ENCODE measurements around the gene SYNRG. TPM values are rescaled to one million over a fixed set of nuclear protein-coding genes. Genes with fewer than 3 reads are reported as not detected.
A peak's percentile ranks its signal among the peaks of the same experiment; 100 is the strongest.

The SYNRG gene
- total and polyA plus RNA-seq, 12 donors = 2.9 to 57.6 (median 40.4) TPM

GRCh38 chr17:37598145-37598544 is 11.1 kb downstream of the SYNRG start:
- intact Hi-C loops (cut with DNase I) = loop anchor here in 1 of 10 donors (2.0 kb wide), 1 partner anchor 15 kb away; no protein-coding TSS in a partner anchor

GRCh38 chr17:37592291-37592690 is 16.9 kb downstream of the SYNRG start:
- intact Hi-C loops (cut with DNase I) = no loop called here

More at GRCh38 chr17:37598145-37598544, 11.1 kb downstream of the SYNRG start:
- Histone ChIP-seq H3K9me3 (no peaks in the 10 kb centered on the region), H3K4me1 (peaks cover 0 to 12% (median 8%) of the 10 kb centered on the region in 9 donors), H3K36me3 (peaks cover 0 to 75% (median 37%) of the 10 kb centered on the region in 9 donors), H3K27me3 (no peaks in the 10 kb centered on the region), H3K27ac (no peak overlapping the region), H3K4me3 (no peak overlapping the region)
- no peak for TF ChIP-seq CTCF (IDR thresholded peaks at IDR 0.05)
- ATAC-seq (peak in 1 of 8 donors; percentile 22), DNase-seq (no peak)
- 75 to 84% methylated on average over 2 of the region's 2 CpGs for WGBS, 2 donors

GRCh38 chr17:37585066-37585465 is 24.2 kb downstream of the SYNRG start:
- Histone ChIP-seq H3K27me3 (no peaks in the 10 kb centered on the region), H3K36me3 (peaks cover 0 to 94% (median 38%) of the 10 kb centered on the region in 9 donors), H3K27ac (no peak overlapping the region), H3K9me3 (no peaks in the 10 kb centered on the region), H3K4me1 (no peaks in the 10 kb centered on the region), H3K4me3 (no peak overlapping the region)
- TF ChIP-seq CTCF (IDR thresholded peaks at IDR 0.05) = no peak
- no peak for DNase-seq
- intact Hi-C loops (cut with DNase I) = no loop called here
- 91 to 92% methylated on average over 3 of the region's 3 CpGs for WGBS, 2 donors
- ATAC-seq = no peak

More at GRCh38 chr17:37592291-37592690, 16.9 kb downstream of the SYNRG start:
- Histone ChIP-seq H3K4me1 (peaks cover 0 to 6% (median 3%) of the 10 kb centered on the region in 9 donors), H3K27me3 (no peaks in the 10 kb centered on the region), H3K4me3 (no peak overlapping the region), H3K36me3 (peaks cover 0 to 91% (median 33%) of the 10 kb centered on the region in 9 donors), H3K27ac (no peak overlapping the region), H3K9me3 (no peaks in the 10 kb centered on the region)
- no peak for TF ChIP-seq CTCF (IDR thresholded peaks at IDR 0.05)
- ATAC-seq (no peak), DNase-seq (no peak)
- 80 to 92% methylated on average over 6 of the region's 6 CpGs for WGBS, 2 donors

GRCh38 chr17:37576281-37576680 is 32.9 kb downstream of the SYNRG start:
- peaks cover 0 to 100% (median 52%) of the 10 kb centered on the region in 9 donors for H3K36me3 ChIP-seq
- WGBS, 2 donors = 95 to 97% methylated on average over 3 of the region's 3 CpGs

More at GRCh38 chr17:37576281-37576680, 32.9 kb downstream of the SYNRG start:
- Histone ChIP-seq H3K27me3 (no peaks in the 10 kb centered on the region), H3K4me1 (no peaks in the 10 kb centered on the region), H3K4me3 (no peak overlapping the region), H3K27ac (no peak overlapping the region), H3K9me3 (peaks cover 0 to 15% (median 5%) of the 10 kb centered on the region in 11 donors)
- no peak for ATAC-seq
- no peak for DNase-seq
- no peak for TF ChIP-seq CTCF (IDR thresholded peaks at IDR 0.05)
- intact Hi-C loops (cut with DNase I) = no loop called here
